K562 (cell line): ENCODE data around the gene SYNE1. TPM values are rescaled to one million over a fixed set of nuclear protein-coding genes. Genes with fewer than 3 reads are reported as not detected.

Experiments used
- ATAC-seq: fragments of 200-7000 bp; cut with Tn5 transposase; 3 replicates; pipeline ENCODE4 v1.9.1; 2020; ENCODE audit warnings: moderate library complexity
- BruUV-seq: library from RNA; stranded (reverse); fragments of 400-500 nt; replicated peaks from 2 replicates; lab custom pipeline; 2021; lab: Mats Ljungman, UMichigan
- CTCF ChIA-PET: fragments of 300-600 bp; formaldehyde crosslinking; extraction: SDS; loops from one replicate; lab custom pipeline; 2021; ENCODE audit warnings: low intra/inter-chr PET ratio; lab: Yijun Ruan, JAX
- POLR2A ChIA-PET: fragments of 300-600, 350-650 bp; sonication (Branson Sonifier 250); formaldehyde crosslinking; extraction: SDS; loops from one replicate; lab custom pipeline; 2021; ENCODE audit warnings: antibody characterized with exemption, inconsistent platforms; lab: Yijun Ruan, JAX
- DNase-seq, 4 experiments: peaks; one replicate each; pipeline versions ENCODE4 v3.0.0 to v3.0.0-alpha.2; 2011 to 2018; ENCODE audit warnings: low spot score in 3 of 4, mixed read lengths in 3 of 4; ENCODE audit errors: extremely low read depth in 1 of 4
- FAIRE-seq: peaks from 2 replicates; lab custom pipeline; 2011; peaks lifted over from hg19 to GRCh38; lab: Jason Lieb, UNC
- H2AFZ ChIP-seq: 2 replicates; pipeline ENCODE4 v1.6.0; 2011; ENCODE audit warnings: low read depth, low read length, control low read depth, inconsistent platforms
- H3K27ac ChIP-seq: fragments of 200-600 bp; 3 replicates; pipeline ENCODE4 v1.8.0; 2011; ENCODE audit warnings: low read depth, mild to moderate bottlenecking, control low read depth, inconsistent platforms, low read length, moderate library complexity, mixed read lengths; ENCODE audit errors: extremely low read depth
- H3K27me3 ChIP-seq, 2 experiments: fragments of 300-600 bp in 1 of 2; 2 replicates in 1 of 2; 3 replicates in 1 of 2; pipeline versions ENCODE4 v1.6.0 to v1.8.0; 2011; ENCODE audit warnings: inconsistent platforms in 2 of 2, low read length in 2 of 2, mild to moderate bottlenecking in 1 of 2, mixed read lengths in 1 of 2, moderate library complexity in 1 of 2; ENCODE audit not compliant: control insufficient read depth in 2 of 2, insufficient read depth in 2 of 2
- H3K36me3 ChIP-seq: fragments of 300-600 bp; 3 replicates; pipeline ENCODE4 v1.8.0; 2011; ENCODE audit warnings: mild to moderate bottlenecking, low read length, inconsistent platforms; ENCODE audit not compliant: control insufficient read depth, insufficient read depth
- H3K4me1 ChIP-seq, 2 experiments: fragments of 200-600 bp in 1 of 2; replicated peaks in 1 of 2; 2 replicates in 1 of 2; 3 replicates in 1 of 2; pipeline versions ENCODE4 v1.5.1 to v1.8.0; 2011; ENCODE audit warnings: inconsistent platforms in 2 of 2, low read length in 2 of 2, mild to moderate bottlenecking in 1 of 2, mixed read lengths in 1 of 2, moderate library complexity in 1 of 2; ENCODE audit not compliant: control insufficient read depth in 2 of 2, insufficient read depth in 2 of 2
- H3K4me2 ChIP-seq: 2 replicates; pipeline ENCODE4 v1.6.1; 2011; ENCODE audit warnings: low read length, control low read depth, inconsistent platforms, mixed read lengths; ENCODE audit not compliant: insufficient read depth
- H3K4me3 ChIP-seq: fragments of 200-600 bp; sonication (generic), shearing (Covaris generic); 2 replicates; pipeline ENCODE4 v1.5.1; 2016; ENCODE audit warnings: control low read depth, inconsistent platforms
- H3K79me2 ChIP-seq: fragments of 200-600 bp; 3 replicates; pipeline ENCODE4 v1.8.0; 2011; ENCODE audit warnings: low read length, inconsistent platforms; ENCODE audit not compliant: control insufficient read depth, insufficient read depth
- H3K9ac ChIP-seq, 2 experiments: 2 replicates each; pipeline versions ENCODE4 v1.6.0 to v1.6.1; 2011; ENCODE audit warnings: low read depth in 2 of 2, low read length in 2 of 2, control low read depth in 1 of 2, inconsistent platforms in 1 of 2, mild to moderate bottlenecking in 1 of 2, mixed read lengths in 1 of 2; ENCODE audit not compliant: insufficient read depth in 1 of 2
- H3K9me1 ChIP-seq: one replicate; pipeline ENCODE4 v1.6.0; 2011; ENCODE audit warnings: inconsistent platforms, mild to moderate bottlenecking, low read length, moderate library complexity; ENCODE audit not compliant: control insufficient read depth, insufficient read depth
- H3K9me3 ChIP-seq: replicated peaks from 2 replicates; pipeline ENCODE4 v1.5.1; 2011; ENCODE audit warnings: low read depth, low read length, inconsistent platforms; ENCODE audit not compliant: control insufficient read depth, insufficient read depth
- H4K20me1 ChIP-seq: replicated peaks from 2 replicates; pipeline ENCODE4 v1.6.1; 2011; ENCODE audit warnings: low read length, inconsistent platforms, mixed read lengths; ENCODE audit not compliant: control insufficient read depth, insufficient read depth
- ELF4 ChIP-seq: fragments of 450-650 bp; formaldehyde crosslinking; IDR thresholded peaks from 2 replicates; pipeline ENCODE4 v1.4.0; 2022; ENCODE audit warnings: missing genetic modification characterization
- ETV6 ChIP-seq, 3 experiments: fragments of 150-350 bp in 1 of 3; sonication (generic) in 1 of 3; formaldehyde crosslinking in 1 of 3; IDR thresholded peaks; 2 replicates each; pipeline versions ENCODE4 v1.6.1 to v1.8.0; 2014 to 2022; ENCODE audit warnings: borderline replicate concordance in 2 of 3, low read depth in 2 of 3, antibody characterized with exemption in 1 of 3, low read length in 1 of 3, mild to moderate bottlenecking in 1 of 3, missing genetic modification reagents in 1 of 3
- HMGXB4 ChIP-seq: sonication (generic); formaldehyde crosslinking; IDR thresholded peaks from 2 replicates; pipeline ENCODE4 v1.8.1; 2023; ENCODE audit warnings: mild to moderate bottlenecking, missing genetic modification reagents
- HNRNPLL ChIP-seq: fragments of 200-400 bp; formaldehyde crosslinking; IDR thresholded peaks from 2 replicates; pipeline ENCODE4 v1.6.1; 2017; ENCODE audit warnings: low read length, low read depth, mild to moderate bottlenecking; ENCODE audit not compliant: poor library complexity, severe bottlenecking
- MYC ChIP-seq, 2 experiments: fragments of 250-450 bp in 1 of 2; sonication (Bioruptor Pico) in 1 of 2; IDR thresholded peaks; 2 replicates each; pipeline versions ENCODE4 v1.5.1 to v1.6.1; 2012 to 2021; ENCODE audit warnings: low read depth in 2 of 2, borderline replicate concordance in 1 of 2, improper control_type of control experiment in 1 of 2, low read length in 1 of 2, mild to moderate bottlenecking in 1 of 2, moderate library complexity in 1 of 2
- POLR2B ChIP-seq: fragments of 450-650 bp; IDR thresholded peaks from 2 replicates; pipeline ENCODE4 v1.6.1; 2018; ENCODE audit warnings: low read depth; ENCODE audit not compliant: partially characterized antibody
- RBM15 ChIP-seq: fragments of 200-400 bp; formaldehyde crosslinking; IDR thresholded peaks from 2 replicates; pipeline ENCODE4 v1.6.1; 2018; ENCODE audit warnings: mild to moderate bottlenecking, low read length, moderate library complexity; ENCODE audit not compliant: insufficient read depth
- RHOXF2B ChIP-seq: fragments of 250-450 bp; sonication (Bioruptor Pico); conservative IDR thresholded peaks from 2 replicates; pipeline ENCODE4 v1.5.1; 2021
- SIN3A ChIP-seq, 2 experiments: fragments of 150-350 bp in 1 of 2; IDR thresholded peaks; 2 replicates each; pipeline ENCODE4 v1.6.1; 2011 to 2016; ENCODE audit warnings: borderline replicate concordance in 2 of 2, low read depth in 2 of 2, low read length in 2 of 2, mild to moderate bottlenecking in 2 of 2, moderate library complexity in 2 of 2; ENCODE audit not compliant: control insufficient read depth in 1 of 2
- SMARCE1 ChIP-seq: fragments of 450-650 bp; IDR thresholded peaks from 2 replicates; pipeline ENCODE4 v1.7.1; 2016; ENCODE audit warnings: mild to moderate bottlenecking
- SOX6 ChIP-seq: fragments of 450-650 bp; IDR thresholded peaks from 2 replicates; pipeline ENCODE4 v1.6.1; 2014; ENCODE audit warnings: mild to moderate bottlenecking
- SREBF1 ChIP-seq: fragments of 150-350 bp; IDR thresholded peaks from 2 replicates; pipeline ENCODE4 v1.6.1; 2014; ENCODE audit warnings: antibody characterized with exemption, low read depth, low read length, borderline replicate concordance
- TEAD2 ChIP-seq: fragments of 450-650 bp; IDR thresholded peaks from 2 replicates; pipeline ENCODE4 v1.6.1; 2016; ENCODE audit warnings: missing genetic modification characterization, control low read depth, missing compliant biosample characterization
- ZKSCAN3 ChIP-seq: fragments of 250-450 bp; sonication (Bioruptor Pico); IDR thresholded peaks from 2 replicates; pipeline ENCODE4 v1.4.0; 2020
- ZNF75A ChIP-seq: fragments of 450-650 bp; formaldehyde crosslinking; IDR thresholded peaks from 2 replicates; pipeline ENCODE4 v1.4.0; 2020; ENCODE audit warnings: mild to moderate bottlenecking
- ZZZ3 ChIP-seq: fragments of 450-650 bp; IDR thresholded peaks from 2 replicates; pipeline ENCODE4 v1.6.1; 2016; ENCODE audit warnings: antibody characterized with exemption, mild to moderate bottlenecking, moderate library complexity
- WGBS: fragments of 100-300 bp; shearing (Covaris generic); methylation state at CpG from one replicate; pipeline ENCODE4 v1.1.6; 2016; ENCODE audit warnings: low coverage, mixed read lengths; ENCODE audit not compliant: insufficient coverage; ENCODE audit errors: missing lambda C conversion rate; 5-methylcytosine and 5-hydroxymethylcytosine counted together
- in situ Hi-C: fragments of 300-500 bp; cut with MboI; formaldehyde crosslinking; loops from 4 replicates; pipeline ENCODE4 v1.15.0; 2018; ENCODE audit warnings: inconsistent platforms, mixed read lengths
- intact Hi-C: fragments of 100-400 bp; cut with micrococcal nuclease; formaldehyde crosslinking; loops from 2 replicates; pipeline ENCODE4 v1.14.2; 2022
- polyA plus RNA-seq, 8 experiments: library from polyadenylated mRNA; depleted of rRNA in 4 of 8; stranded (reverse) in 5 of 8; unstranded in 3 of 8; fragments of >200 nt; fragmentation: Nextera tagmentation in 2 of 8; fragmentation: Illumina TruSeq in 1 of 8; extraction: Ambion mirVana in 2 of 8; extraction: Trizol in 1 of 8; gene quantifications; 2 replicates each; pipeline versions ENCODE4 v1.2.1 to v1.2.3, GENCODE V29; 2011 to 2014; ENCODE audit warnings: inconsistent platforms in 1 of 8, missing spikeins in 1 of 8
- total RNA-seq, 7 experiments: library from RNA; depleted of rRNA in 6 of 7; stranded (reverse); fragments of >200 nt in 6 of 7; fragmentation: Illumina TruSeq in 2 of 7; extraction: Trizol in 2 of 7; gene quantifications; 2 replicates each; pipeline versions ENCODE4 v1.2.1 to v1.2.3, GENCODE V29; 2011 to 2021; ENCODE audit warnings: low replicate concordance in 1 of 7

SYNE1 gene
- total and polyA plus RNA-seq, 9 of the 15 experiments (the other 6 are each of a cell fraction or from before 2014, with no cell fraction given), result under 0.01 to 0.42 (median 0.08) TPM; not detected in 1

GRCh38 chr6:152404086-152404857 lies 232.9 kb downstream of the SYNE1 start:
- H4K20me1 ChIP-seq, result no peaks in the 10 kb centered on the region
- no peaks in the 10 kb centered on the region for H3K79me2 ChIP-seq
- in situ Hi-C loops, result no loop called here
- no peak for ATAC-seq
- H3K27ac ChIP-seq, result no peak overlapping the region
- no peaks in the 10 kb centered on the region for H3K9me1 ChIP-seq
- TF ChIP-seq ZZZ3, result no peak
- no peak for TF ChIP-seq ELF4 (CRISPR knock-in tag)
- no peak for TF ChIP-seq SOX6
- no peak for TF ChIP-seq HMGXB4 (CRISPR knock-in tag)
- TF ChIP-seq HNRNPLL, result no peak
- no peak for TF ChIP-seq RBM15
- TF ChIP-seq POLR2B, result no peak
- no peak for TF ChIP-seq SMARCE1
- TF ChIP-seq SREBF1, result no peak
- TF ChIP-seq ETV6 (IDR thresholded peaks at IDR 0.05; ENCODE audit: borderline replicate concordance in 1 of 2, low read depth in 2 of 2, low read length in 1 of 2), result no peak
- no peak for TF ChIP-seq ETV6 (CRISPR knock-in tag; IDR thresholded peaks at IDR 0.05; ENCODE audit: borderline replicate concordance)
- no peak for TF ChIP-seq ZNF75A (CRISPR knock-in tag)
- TF ChIP-seq SIN3A (IDR thresholded peaks at IDR 0.05; ENCODE audit: borderline replicate concordance in 2 of 2, control insufficient read depth in 1 of 2, low read depth in 2 of 2, low read length in 2 of 2), result no peak
- no peak for TF ChIP-seq MYC (IDR thresholded peaks at IDR 0.05; ENCODE audit: low read depth, low read length)
- TF ChIP-seq MYC (CRISPR knock-in tag; IDR thresholded peaks at IDR 0.05; ENCODE audit: borderline replicate concordance, low read depth), result no peak
- TF ChIP-seq ZKSCAN3, result no peak
- TF ChIP-seq TEAD2 (tag), result no peak
- no peak for TF ChIP-seq RHOXF2B (CRISPR knock-in tag)
- H3K9me3 ChIP-seq, result no peaks in the 10 kb centered on the region
- WGBS, result under 1% methylated on average over 6 of the region's 6 CpGs
- POLR2A ChIA-PET, result no interaction called here
- FAIRE-seq, result no peak
- DNase-seq, result no peak
- no peaks in the 10 kb centered on the region for H3K4me1 ChIP-seq
- H3K4me3 ChIP-seq, result no peak overlapping the region
- no peak overlapping the region for H3K9ac ChIP-seq
- intact Hi-C loops, result no loop called here
- no peaks in the 10 kb centered on the region for H3K36me3 ChIP-seq
- no TSS peak for BruUV-seq
- no peak overlapping the region for H3K4me2 ChIP-seq
- H2AFZ ChIP-seq, result no peak overlapping the region
- CTCF ChIA-PET, result no interaction called here
- H3K27me3 ChIP-seq, result no peaks in the 10 kb centered on the region
